A673 (cell line): ENCODE results near the gene P2RX1. TPM values are rescaled to one million over a fixed set of nuclear protein-coding genes. Genes with fewer than 3 reads are reported as not detected.

ENCODE experiments used
- Bru-seq: library from RNA; stranded (reverse); fragments of 400-500 nt; gene quantifications from one replicate; lab custom pipeline; 2021; lab: Mats Ljungman, UMichigan
- BruChase-seq, 2 experiments: library from RNA; stranded (reverse); fragments of 400-500 nt; gene quantifications; one replicate each; lab custom pipeline; 2021; lab: Mats Ljungman, UMichigan
- BruUV-seq: library from RNA; stranded (reverse); fragments of 400-500 nt; replicated peaks from 2 replicates; lab custom pipeline; 2021; lab: Mats Ljungman, UMichigan
- CTCF ChIA-PET: fragments of 300-600 bp; sonication (Branson Sonifier 250); formaldehyde crosslinking; loops from one replicate; lab custom pipeline; 2022; ENCODE audit warnings: antibody characterized with exemption; lab: Charles Lee
- POLR2A ChIA-PET: fragments of 300-600 bp; sonication (Branson Sonifier 250); formaldehyde crosslinking; loops from one replicate; lab custom pipeline; 2022; ENCODE audit warnings: antibody characterized with exemption; ENCODE audit not compliant: low non-redundant PET; lab: Charles Lee
- DNase-seq: peaks from one replicate; pipeline ENCODE4 v3.0.0-alpha.2; 2015; ENCODE audit warnings: low spot score
- H3K27ac ChIP-seq: fragments of 200-600 bp; sonication (generic); 2 replicates; pipeline ENCODE4 v1.5.1; 2016; ENCODE audit warnings: mixed run types, low read depth, mild to moderate bottlenecking, mixed read lengths, antibody characterized with exemption, low read length; ENCODE audit not compliant: poor library complexity, severe bottlenecking
- H3K27me3 ChIP-seq: fragments of 200-600 bp; sonication (generic); replicated peaks from 2 replicates; pipeline ENCODE4 v1.6.1; 2017; ENCODE audit warnings: mixed run types, low read depth, mild to moderate bottlenecking, mixed read lengths, antibody characterized with exemption, low read length; ENCODE audit not compliant: insufficient read depth, poor library complexity
- H3K36me3 ChIP-seq: fragments of 200-600 bp; sonication (generic); 2 replicates; pipeline ENCODE4 v1.6.1; 2016; ENCODE audit warnings: mixed run types, mild to moderate bottlenecking, mixed read lengths, antibody characterized with exemption, low read length; ENCODE audit not compliant: insufficient read depth, poor library complexity, severe bottlenecking
- H3K4me1 ChIP-seq: fragments of 200-600 bp; sonication (generic); 2 replicates; pipeline ENCODE4 v1.6.1; 2017; ENCODE audit warnings: mixed run types, mild to moderate bottlenecking, mixed read lengths, antibody characterized with exemption, low read length; ENCODE audit not compliant: insufficient read depth, poor library complexity, severe bottlenecking
- H3K4me3 ChIP-seq: fragments of 200-600 bp; sonication (generic); 2 replicates; pipeline ENCODE4 v1.5.1; 2016; ENCODE audit warnings: low read depth, mixed run types, mild to moderate bottlenecking, mixed read lengths, low read length; ENCODE audit not compliant: poor library complexity, severe bottlenecking
- H3K9me3 ChIP-seq: fragments of 200-600 bp; sonication (generic); 2 replicates; pipeline ENCODE4 v1.6.1; 2016; ENCODE audit warnings: mixed run types, low read depth, mild to moderate bottlenecking, mixed read lengths, antibody characterized with exemption, low read length; ENCODE audit not compliant: poor library complexity, severe bottlenecking
- EZH2 ChIP-seq: fragments of 200-600 bp; sonication (generic); IDR thresholded peaks from 2 replicates; pipeline ENCODE4 v1.6.1; 2017; ENCODE audit warnings: borderline replicate concordance, low read depth, mild to moderate bottlenecking, mixed read lengths, antibody characterized with exemption, low read length; ENCODE audit not compliant: poor library complexity, severe bottlenecking
- intact Hi-C: fragments of 100-400 bp; cut with micrococcal nuclease; formaldehyde crosslinking; loops from one replicate; pipeline ENCODE4 v1.10.0; 2022; ENCODE audit not compliant: unreplicated experiment
- long read RNA-seq: library from polyadenylated mRNA; stranded (forward); transcript quantifications from one replicate; pipeline ENCODE4 v2.0.0, GENCODE V29; 2022
- total RNA-seq: library from RNA; stranded (reverse); gene quantifications from 2 replicates; pipeline ENCODE4 v1.2.3, GENCODE V29; 2021
- TF ChIP-seq, protein P1 (sequence below): fragments of 300-800, 200-600 bp; sonication (generic); conservative IDR thresholded peaks from 2 replicates; pipeline ENCODE4 v1.5.1; 2017; ENCODE audit warnings: low read depth, mild to moderate bottlenecking, antibody characterized with exemption, low read length, moderate library complexity, mixed read lengths

P2RX1 gene
- 0.24 and 0.39 TPM in 2 replicates for total RNA-seq
- Bru-seq, nascent RNA, result percentile 10 among the genes with signal in this experiment
- percentile 12 among the genes with signal in this experiment for BruChase-seq, experiment 1, labeled RNA remaining after a 2-hour chase
- percentile 19 among the genes with signal in this experiment for BruChase-seq, experiment 2, labeled RNA remaining after a 6-hour chase
- long read RNA-seq, result 0 reads

DNA sequence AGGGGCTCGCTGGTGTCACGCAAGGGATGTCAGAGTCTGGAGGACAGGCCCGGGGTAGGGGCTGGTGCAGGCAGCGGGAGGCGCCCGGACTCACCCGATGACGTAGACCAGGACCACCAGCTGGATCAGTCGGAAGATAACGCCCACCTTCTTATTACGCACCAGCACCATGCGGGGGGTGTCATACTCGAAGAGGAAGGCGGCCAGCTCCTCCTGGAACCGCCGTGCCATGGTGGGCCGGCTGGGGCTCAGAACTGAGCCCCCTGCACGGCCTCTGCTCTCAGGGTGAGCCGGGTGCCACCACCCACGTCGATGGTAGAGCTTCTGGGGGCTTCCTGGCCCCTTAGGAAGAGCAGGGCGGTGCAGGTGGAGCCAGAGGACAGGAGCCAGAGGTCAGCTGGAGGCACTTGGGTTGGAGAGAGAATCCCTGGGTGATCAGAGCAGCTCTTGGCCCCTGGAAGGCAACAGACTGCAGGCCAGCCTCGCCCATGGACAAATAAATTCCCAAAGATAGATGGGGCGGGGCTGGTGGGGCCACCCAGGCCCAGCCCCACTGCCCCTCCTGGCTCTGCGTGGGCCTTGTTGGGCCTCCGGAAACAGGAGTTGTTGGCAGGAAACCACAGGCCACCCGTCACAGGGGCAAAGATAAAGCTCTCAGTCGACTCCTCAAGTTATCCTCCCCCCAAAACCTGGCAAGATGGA lies at the start of gene P2RX1:
Gene P2RX1, minus strand, starts transcription at position 471 of the 702 bp plus-strand sequence. Its CDS starts 240 bp downstream, at position 231.
- Histone ChIP-seq H3K9me3 (no peaks in the 10 kb centered on the region), H3K4me3 (no peak within 1 kb of the TSS), H3K27me3 (no peaks in the 10 kb centered on the region), H3K36me3 (no peaks in the 10 kb centered on the region), H3K4me1 (peaks cover 9% of the 10 kb centered on the region), H3K27ac (no peak within 1 kb of the TSS)
- BruUV-seq, result no TSS peak
- intact Hi-C loops, result loop anchor here (10.0 kb wide), 3 partner anchors 159 to 499 kb away; no protein-coding TSS in a partner anchor
- peak; percentile 38 for DNase-seq
- TF ChIP-seq, protein P1, sequence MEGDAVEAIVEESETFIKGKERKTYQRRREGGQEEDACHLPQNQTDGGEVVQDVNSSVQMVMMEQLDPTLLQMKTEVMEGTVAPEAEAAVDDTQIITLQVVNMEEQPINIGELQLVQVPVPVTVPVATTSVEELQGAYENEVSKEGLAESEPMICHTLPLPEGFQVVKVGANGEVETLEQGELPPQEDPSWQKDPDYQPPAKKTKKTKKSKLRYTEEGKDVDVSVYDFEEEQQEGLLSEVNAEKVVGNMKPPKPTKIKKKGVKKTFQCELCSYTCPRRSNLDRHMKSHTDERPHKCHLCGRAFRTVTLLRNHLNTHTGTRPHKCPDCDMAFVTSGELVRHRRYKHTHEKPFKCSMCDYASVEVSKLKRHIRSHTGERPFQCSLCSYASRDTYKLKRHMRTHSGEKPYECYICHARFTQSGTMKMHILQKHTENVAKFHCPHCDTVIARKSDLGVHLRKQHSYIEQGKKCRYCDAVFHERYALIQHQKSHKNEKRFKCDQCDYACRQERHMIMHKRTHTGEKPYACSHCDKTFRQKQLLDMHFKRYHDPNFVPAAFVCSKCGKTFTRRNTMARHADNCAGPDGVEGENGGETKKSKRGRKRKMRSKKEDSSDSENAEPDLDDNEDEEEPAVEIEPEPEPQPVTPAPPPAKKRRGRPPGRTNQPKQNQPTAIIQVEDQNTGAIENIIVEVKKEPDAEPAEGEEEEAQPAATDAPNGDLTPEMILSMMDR, result no peak
- no peak for TF ChIP-seq EZH2
- POLR2A ChIA-PET, result no interaction called here
- CTCF ChIA-PET, result no interaction called here

DNA sequence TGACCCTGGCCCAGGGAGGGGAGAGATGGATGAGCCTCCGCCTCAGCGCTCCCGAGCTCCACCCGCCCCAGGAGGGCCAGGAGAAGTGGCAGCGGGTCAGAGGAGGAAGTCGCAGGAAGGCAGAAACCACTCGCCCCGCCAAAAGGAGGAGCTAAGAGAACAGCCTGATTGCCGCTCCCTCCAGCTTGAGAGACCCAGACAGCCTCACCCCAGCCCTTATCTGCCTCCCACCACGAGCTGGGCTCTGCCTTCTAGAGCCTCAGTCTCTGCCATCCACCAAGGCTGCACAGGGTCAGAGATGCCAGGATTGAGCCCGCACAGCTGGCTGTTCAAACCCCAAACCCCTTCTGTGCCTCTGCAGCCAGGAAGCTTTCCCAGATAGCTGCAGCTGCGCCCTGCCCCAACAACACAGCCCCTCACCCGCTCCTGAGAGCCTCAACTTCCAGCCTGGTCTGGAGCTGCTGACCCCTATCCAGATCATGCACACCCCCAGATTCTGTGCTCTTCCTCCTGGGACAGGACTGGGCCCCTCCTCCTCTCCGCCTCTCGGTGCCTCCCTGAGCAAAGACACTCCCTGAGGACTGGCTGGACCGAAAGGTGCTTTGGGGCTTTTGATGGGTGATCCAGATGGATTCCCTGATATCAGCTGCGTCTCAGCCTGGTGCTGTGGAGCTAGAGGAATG lies 49.0 kb upstream of the P2RX1 start:
- Histone ChIP-seq H3K27me3 (peaks cover 44% of the 10 kb centered on the region), H3K4me3 (peak overlapping the region; percentile 47), H3K4me1 (no peaks in the 10 kb centered on the region), H3K9me3 (no peaks in the 10 kb centered on the region), H3K36me3 (no peaks in the 10 kb centered on the region), H3K27ac (no peak overlapping the region)
- TF ChIP-seq, protein P1, result no peak
- no peak for TF ChIP-seq EZH2
- intact Hi-C loops, result no loop called here
- peak; percentile 36 for DNase-seq
- no TSS peak for BruUV-seq
- CTCF ChIA-PET, result interaction anchor here (0.6 kb wide), 1 partner anchor 1580 kb away, joined by 3 read pairs; no protein-coding TSS in a partner anchor
- POLR2A ChIA-PET, result no interaction called here

DNA sequence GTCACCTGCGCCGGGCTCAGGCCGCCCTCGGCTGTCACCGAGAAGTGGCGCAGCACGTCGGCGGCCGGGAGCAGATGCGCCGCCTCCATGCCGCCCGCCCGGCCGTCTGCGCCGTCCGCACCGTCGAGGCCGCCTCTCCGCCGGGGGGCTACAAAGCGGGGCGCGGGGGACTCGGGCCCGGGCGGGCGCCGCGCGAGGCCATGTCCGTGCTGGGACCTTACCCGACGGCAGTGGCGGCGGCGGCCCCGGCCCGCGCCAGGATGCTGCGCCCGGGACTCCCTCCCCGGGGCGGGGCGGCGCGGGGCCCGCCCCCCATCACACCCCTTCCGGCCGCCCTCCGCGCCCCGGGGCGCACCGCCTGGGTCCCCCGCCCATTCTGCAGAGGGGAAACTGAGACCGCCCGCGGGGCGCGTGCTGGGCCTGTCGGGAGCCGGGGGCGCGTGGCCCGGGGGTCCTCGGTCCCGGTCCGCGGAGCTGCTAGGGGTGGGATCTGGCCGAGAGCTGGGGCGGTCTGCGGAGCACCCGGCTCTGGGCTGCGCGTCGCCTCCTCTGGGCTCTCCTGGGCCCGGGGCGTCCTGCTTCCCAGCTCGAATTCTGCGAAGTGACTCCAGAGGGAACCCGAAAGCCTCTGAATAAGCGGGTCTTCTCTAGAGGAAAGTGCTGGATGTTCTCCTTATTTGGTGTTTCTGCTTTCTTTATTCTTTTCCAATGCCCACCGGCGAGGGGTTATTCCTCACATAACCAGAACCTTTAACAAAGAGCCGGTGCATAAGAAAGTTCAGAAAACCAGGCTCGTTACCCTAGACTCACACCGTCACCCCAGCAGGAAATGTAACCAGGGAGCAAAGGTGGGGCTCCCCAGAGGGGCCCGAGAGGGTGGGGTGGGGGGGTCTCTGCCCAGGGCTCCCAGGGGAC lies 48.2 kb upstream of the P2RX1 start, which contains the start of gene ATP2A3:
Gene ATP2A3, minus strand, starts transcription at position 235 of the 915 bp plus-strand sequence. Its CDS starts 146 bp downstream, at position 89.
- no peak within 1 kb of the TSS for H3K27ac ChIP-seq
- H3K4me1 ChIP-seq, result no peaks in the 10 kb centered on the region
- H3K4me3 ChIP-seq, result peak within 1 kb of the TSS; percentile 47
- no peaks in the 10 kb centered on the region for H3K36me3 ChIP-seq
- intact Hi-C loops, result no loop called here
- H3K27me3 ChIP-seq, result peaks cover 44% of the 10 kb centered on the region
- no peaks in the 10 kb centered on the region for H3K9me3 ChIP-seq
- DNase-seq, result peak; percentile 31
- TF ChIP-seq EZH2, result peak; percentile 63
- TF ChIP-seq, protein P1, result no peak
- CTCF ChIA-PET, result no interaction called here
- POLR2A ChIA-PET, result no interaction called here
- no TSS peak for BruUV-seq
